ENCODE data around the gene CDH24.

CDH24 gene

DNA sequence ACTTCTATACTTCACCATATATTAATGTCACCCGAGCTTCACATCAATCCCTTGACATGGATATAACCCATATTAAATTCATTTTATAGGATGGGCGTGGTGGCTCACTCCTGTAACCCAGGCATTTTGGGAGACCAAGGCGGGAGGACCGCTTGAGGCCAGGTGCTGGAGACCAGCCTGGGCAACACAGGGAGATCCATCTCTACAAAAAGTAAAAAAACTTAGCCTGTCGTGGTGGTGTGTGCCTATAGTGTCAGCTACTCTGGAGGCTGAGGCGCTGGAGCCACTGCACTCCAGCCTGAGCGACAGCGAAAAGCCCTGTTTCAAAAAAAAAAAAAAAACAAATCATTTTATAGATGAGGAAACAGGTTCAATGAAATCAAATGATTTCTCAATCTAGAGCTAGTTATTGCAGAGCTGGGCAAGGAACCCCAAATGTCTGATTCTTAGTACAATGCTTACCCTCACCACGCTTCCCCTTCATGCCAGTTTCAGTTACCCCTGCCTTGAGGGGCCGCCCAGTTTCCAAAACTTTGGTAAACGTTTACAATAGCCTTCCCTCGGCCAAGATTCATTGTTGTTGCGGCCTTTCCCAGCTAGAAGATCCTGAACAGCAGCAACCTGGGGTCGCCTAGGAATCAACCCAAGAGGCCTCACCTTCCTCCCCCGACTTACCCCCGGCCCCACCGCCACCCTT lies 23.4 kb downstream of the CDH24 start:
- H3K4me3 ChIP-seq (ENCODE audit: low read depth, low read length) = peak overlapping the region; percentile 97
- no peak for TF ChIP-seq POLR2A (IDR thresholded peaks at IDR 0.05; ENCODE audit: extremely low read depth, insufficient read length)
- TF ChIP-seq, protein P1, sequence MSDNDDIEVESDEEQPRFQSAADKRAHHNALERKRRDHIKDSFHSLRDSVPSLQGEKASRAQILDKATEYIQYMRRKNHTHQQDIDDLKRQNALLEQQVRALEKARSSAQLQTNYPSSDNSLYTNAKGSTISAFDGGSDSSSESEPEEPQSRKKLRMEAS (IDR thresholded peaks at IDR 0.05; ENCODE audit: low read depth, low read length) = no peak
- TF ChIP-seq MYC (IDR thresholded peaks at IDR 0.05; ENCODE audit: low read depth, low read length) = peak; percentile 1; the same call in 1 of the 2 replicates
- no peak for DNase-seq (ENCODE audit: low read depth)

DNA sequence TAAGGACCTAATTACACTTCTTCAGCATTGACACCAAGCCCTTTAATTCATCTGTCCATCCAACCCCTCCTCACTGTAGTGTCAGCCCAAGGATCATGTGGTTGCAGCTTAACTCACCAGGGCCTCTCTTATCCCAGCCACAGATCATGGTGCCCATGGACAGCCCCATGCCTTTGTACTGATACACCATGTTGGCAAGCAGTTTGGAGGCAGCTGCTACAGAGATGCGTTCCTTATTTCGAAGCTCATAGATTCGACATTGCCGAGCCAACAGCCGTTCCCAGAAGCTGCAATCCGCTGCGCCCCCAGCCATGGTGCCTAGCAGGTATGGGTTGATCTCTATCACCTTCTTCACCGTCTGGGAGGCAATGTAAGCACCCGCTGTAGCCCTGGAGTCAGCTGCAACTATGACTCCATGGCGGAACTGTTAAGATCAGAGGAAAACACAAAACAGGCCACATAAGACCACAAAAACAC lies 24.0 kb downstream of the CDH24 start:
- TF ChIP-seq, protein P1 (IDR thresholded peaks at IDR 0.05; ENCODE audit: low read depth, low read length) = no peak
- TF ChIP-seq MYC (IDR thresholded peaks at IDR 0.05; ENCODE audit: low read depth, low read length) (no peak), POLR2A (IDR thresholded peaks at IDR 0.05; ENCODE audit: extremely low read depth, insufficient read length) (no peak)
- TF ChIP-seq, protein P2, sequence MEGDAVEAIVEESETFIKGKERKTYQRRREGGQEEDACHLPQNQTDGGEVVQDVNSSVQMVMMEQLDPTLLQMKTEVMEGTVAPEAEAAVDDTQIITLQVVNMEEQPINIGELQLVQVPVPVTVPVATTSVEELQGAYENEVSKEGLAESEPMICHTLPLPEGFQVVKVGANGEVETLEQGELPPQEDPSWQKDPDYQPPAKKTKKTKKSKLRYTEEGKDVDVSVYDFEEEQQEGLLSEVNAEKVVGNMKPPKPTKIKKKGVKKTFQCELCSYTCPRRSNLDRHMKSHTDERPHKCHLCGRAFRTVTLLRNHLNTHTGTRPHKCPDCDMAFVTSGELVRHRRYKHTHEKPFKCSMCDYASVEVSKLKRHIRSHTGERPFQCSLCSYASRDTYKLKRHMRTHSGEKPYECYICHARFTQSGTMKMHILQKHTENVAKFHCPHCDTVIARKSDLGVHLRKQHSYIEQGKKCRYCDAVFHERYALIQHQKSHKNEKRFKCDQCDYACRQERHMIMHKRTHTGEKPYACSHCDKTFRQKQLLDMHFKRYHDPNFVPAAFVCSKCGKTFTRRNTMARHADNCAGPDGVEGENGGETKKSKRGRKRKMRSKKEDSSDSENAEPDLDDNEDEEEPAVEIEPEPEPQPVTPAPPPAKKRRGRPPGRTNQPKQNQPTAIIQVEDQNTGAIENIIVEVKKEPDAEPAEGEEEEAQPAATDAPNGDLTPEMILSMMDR (IDR thresholded peaks at IDR 0.05; ENCODE audit: low read depth, low read length) = no peak
- peak overlapping the region; percentile 97 for H3K4me3 ChIP-seq (ENCODE audit: low read depth, low read length)
- DNase-seq (ENCODE audit: low read depth) = no peak

DNA sequence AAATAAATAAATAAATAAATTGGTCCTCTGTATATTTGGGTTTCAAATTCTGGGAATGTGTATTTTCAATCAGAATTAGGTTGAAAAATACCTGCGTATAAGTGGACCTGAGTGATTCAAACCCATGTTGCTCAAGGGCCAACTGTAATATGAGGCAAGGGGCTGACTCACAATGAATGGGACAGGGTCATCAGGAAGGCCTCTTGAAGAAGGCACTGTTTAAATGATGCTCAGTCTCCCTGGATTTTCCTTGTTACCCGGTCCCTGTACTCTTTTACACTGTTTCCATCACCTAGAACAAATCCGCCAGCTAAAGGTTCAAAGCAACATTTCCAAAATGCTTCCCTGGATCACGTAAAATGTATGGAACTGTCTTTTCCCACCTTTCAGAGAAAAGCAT lies 26.4 kb downstream of the CDH24 start:
- DNase-seq (ENCODE audit: low read depth) = no peak
- TF ChIP-seq MYC (IDR thresholded peaks at IDR 0.05; ENCODE audit: low read depth, low read length) (no peak), POLR2A (IDR thresholded peaks at IDR 0.05; ENCODE audit: extremely low read depth, insufficient read length) (no peak)
- TF ChIP-seq, protein P2 (IDR thresholded peaks at IDR 0.05; ENCODE audit: low read depth, low read length) = no peak
- TF ChIP-seq, protein P1 (IDR thresholded peaks at IDR 0.05; ENCODE audit: low read depth, low read length) = no peak
- no peak overlapping the region for H3K4me3 ChIP-seq (ENCODE audit: low read depth, low read length)

DNA sequence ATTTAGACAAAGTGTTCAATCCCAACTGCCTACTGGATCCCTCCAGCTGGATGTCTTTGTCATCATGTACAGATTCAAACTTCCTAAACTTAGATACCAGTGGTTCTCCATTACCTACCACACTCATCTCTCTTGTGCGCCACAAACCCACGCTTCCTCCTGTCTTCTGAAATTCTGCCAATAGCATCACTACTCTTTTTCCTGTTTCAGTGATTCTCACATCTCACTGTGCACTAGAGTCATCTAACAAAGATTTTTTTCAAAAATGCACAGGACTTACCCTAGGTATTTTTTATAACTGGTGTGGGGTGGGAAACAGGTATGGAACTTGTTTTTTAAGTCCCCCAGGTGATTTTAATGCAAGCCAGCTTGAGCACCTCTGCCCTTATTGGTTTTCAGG lies 28.5 kb downstream of the CDH24 start:
- DNase-seq (ENCODE audit: low read depth) = no peak
- H3K4me3 ChIP-seq (ENCODE audit: low read depth, low read length) = no peak overlapping the region
- no peak for TF ChIP-seq MYC (IDR thresholded peaks at IDR 0.05; ENCODE audit: low read depth, low read length)
- no peak for TF ChIP-seq POLR2A (IDR thresholded peaks at IDR 0.05; ENCODE audit: extremely low read depth, insufficient read length)
- TF ChIP-seq, protein P2 (IDR thresholded peaks at IDR 0.05; ENCODE audit: low read depth, low read length) = no peak
- TF ChIP-seq, protein P1 (IDR thresholded peaks at IDR 0.05; ENCODE audit: low read depth, low read length) = no peak

DNA sequence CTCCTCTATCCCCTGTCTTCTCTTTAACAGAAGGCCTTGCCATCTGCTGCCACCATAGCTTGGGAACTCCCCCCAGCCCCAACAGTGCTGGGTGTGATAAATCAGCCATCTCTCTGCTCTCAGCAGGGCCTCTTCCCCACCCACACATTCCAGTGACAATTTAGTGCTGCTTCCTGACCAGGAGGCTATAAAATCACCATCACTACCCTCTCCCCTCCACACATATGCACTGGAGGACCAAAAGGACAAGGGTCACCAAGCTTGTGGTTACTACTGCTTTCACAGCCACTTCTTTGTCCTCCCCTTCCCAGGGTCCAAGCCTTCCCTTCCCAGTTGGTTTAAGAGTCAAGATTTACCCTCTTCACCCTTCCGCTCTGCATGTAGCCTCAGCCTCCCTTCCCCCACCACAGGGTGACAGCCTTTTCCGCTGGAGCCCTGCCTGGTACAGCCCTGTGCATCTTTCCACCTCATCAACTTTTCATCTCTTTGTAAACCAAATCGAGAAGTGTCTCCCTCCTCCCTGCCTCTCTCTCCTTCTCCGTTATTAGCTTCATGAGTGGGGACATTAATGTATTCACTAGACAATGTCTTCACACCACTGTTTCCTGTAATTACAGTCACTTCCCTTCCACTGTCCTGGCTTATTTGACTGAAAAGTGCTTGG lies 32.0 kb downstream of the CDH24 start:
- TF ChIP-seq MYC (IDR thresholded peaks at IDR 0.05; ENCODE audit: low read depth, low read length) = no peak
- TF ChIP-seq, protein P2 (IDR thresholded peaks at IDR 0.05; ENCODE audit: low read depth, low read length) = no peak
- no peak for DNase-seq (ENCODE audit: low read depth)
- no peak overlapping the region for H3K4me3 ChIP-seq (ENCODE audit: low read depth, low read length)

DNA sequence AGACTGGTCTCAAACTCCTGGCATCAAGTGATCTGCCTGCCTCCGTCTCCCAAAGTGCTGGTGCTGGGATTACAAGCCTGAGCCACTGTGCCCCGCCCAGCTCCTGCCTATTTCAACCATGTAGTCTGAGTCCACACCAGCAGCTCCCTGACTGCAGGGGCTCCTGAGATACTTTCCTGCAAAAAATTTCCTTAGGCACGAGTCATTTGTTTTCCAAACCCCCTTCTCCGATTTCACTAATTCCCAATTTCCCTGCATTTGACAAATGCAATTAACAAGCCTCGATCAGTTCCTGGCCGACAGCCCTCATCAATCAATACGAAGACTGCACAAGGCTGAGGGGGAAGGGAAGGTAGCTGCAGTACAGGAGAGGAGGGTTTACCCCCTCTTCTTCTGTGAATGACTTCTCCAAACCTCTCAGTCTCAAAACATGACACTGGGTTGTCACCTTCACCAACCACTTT lies 32.7 kb downstream of the CDH24 start:
- H3K4me3 ChIP-seq (ENCODE audit: low read depth, low read length) = no peak overlapping the region
- DNase-seq (ENCODE audit: low read depth) = no peak
- TF ChIP-seq, protein P2 (IDR thresholded peaks at IDR 0.05; ENCODE audit: low read depth, low read length) = no peak
- no peak for TF ChIP-seq MYC (IDR thresholded peaks at IDR 0.05; ENCODE audit: low read depth, low read length)
- TF ChIP-seq, protein P1 (IDR thresholded peaks at IDR 0.05; ENCODE audit: low read depth, low read length) = no peak
